Adipose tissue (tissue), 3 donors: ENCODE data around the gene LMTK3. TPM values are rescaled to one million over a fixed set of nuclear protein-coding genes. Genes with fewer than 3 reads are reported as not detected.

Experiments used
- H3K27ac ChIP-seq: one replicate; pipeline ENCODE4 v1.5.1; 2013; ENCODE audit warnings: low read depth, low read length
- WGBS, 3 donors: extraction: QIAGEN DNeasy Blood & Tissue Kit; methylation state at CpG; one replicate each; pipeline ENCODE4 v1.1.7; 2013; 5-methylcytosine and 5-hydroxymethylcytosine counted together
- polyA plus RNA-seq, 3 donors: library from polyadenylated mRNA; stranded (reverse); fragments of 200-250 nt; gene quantifications; one replicate each; pipeline ENCODE4 v1.2.3, GENCODE V29; 2013
- donor health status: healthy with polysubstance abuse.
- donor health status: Bipolar disorder and iron deficiency.
- donor health status: healthy.

The LMTK3 gene
- polyA plus RNA-seq, 3 donors = 0.22 to 1.6 (median 0.22) TPM

DNA sequence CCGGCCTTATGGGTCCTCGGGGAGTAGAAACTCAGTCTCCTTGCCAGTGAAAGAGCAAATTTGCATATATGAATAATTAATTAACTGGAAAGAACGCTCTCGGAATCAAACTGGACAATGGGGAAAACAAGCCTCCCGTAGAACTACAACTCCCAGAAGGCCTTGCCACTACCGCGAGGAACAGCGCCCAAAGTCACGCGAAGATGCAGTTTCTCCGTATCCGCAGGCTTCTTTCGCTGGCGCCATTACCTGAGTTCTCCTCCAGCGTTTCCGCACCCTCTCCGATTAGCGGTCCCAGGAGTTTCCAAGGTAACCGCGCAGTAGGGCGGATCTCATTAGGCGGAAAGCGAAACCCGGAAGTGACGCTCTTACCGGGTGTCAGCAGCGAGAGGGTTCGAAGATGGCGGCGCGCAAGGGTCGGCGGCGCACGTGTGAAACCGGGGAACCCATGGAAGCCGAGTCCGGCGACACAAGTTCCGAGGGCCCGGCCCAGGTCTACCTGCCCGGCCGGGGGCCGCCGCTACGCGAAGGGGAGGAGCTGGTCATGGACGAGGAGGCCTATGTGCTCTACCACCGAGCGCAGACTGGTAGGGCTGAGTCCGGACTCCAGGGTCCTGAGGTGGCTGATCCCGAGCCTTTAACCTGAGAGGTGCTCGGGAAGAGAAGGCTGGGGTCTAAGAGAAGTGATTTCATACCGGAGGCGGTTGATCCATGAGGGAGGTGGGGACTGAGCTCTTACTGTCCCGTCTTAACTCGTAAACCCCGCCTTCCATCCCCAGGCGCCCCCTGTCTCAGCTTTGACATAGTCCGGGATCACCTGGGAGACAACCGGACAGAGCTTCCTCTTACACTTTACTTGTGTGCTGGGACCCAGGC, 65.8 kb downstream of the LMTK3 start, which contains the start of gene GRWD1:
GRWD1 (plus strand) TSS at position 378 of the 876 bp plus-strand sequence; CDS start at position 401, 23 bp downstream.
- peak within 1 kb of the TSS; percentile 76 for H3K27ac ChIP-seq
- 0% methylated on average over 59 to 61 of the region's 61 CpGs for WGBS, 3 donors

DNA sequence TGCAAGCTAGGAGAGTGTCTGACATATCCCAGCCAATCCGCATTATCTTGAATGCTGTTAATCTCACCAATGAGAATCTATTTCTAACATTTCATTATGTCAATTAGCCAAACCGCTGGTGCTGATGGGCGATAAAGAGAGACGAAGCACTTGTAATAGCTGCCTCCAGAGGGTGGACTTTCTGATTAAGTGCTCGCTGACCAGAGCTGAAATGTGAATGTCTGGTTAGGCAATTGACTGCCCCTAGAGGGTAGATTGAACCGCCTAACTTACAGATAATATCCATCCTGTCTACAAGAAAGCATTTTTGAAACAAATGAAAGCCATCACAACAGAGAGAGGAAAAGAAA, 66.4 kb downstream of the LMTK3 start:
- no peak overlapping the region for H3K27ac ChIP-seq
- 2 to 9% (median 8%) methylated on average over 6 of the region's 6 CpGs for WGBS, 3 donors

DNA sequence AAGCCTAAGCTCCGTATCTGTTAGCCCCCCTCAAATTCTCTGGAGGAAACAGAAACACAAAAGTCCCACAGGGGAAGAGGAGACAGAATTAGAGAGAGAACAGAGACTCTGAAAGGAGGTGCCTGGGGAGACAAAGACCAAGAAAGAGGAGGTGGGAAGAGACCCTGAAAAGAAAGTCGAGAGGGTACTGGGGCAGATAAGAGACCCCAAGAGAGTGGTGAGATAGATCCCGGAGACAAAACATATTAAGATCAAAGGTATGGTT, 66.8 kb downstream of the LMTK3 start:
- WGBS, 3 donors = 28 to 33% (median 30%) methylated on average over 3 of the region's 3 CpGs
- H3K27ac ChIP-seq = no peak overlapping the region

DNA sequence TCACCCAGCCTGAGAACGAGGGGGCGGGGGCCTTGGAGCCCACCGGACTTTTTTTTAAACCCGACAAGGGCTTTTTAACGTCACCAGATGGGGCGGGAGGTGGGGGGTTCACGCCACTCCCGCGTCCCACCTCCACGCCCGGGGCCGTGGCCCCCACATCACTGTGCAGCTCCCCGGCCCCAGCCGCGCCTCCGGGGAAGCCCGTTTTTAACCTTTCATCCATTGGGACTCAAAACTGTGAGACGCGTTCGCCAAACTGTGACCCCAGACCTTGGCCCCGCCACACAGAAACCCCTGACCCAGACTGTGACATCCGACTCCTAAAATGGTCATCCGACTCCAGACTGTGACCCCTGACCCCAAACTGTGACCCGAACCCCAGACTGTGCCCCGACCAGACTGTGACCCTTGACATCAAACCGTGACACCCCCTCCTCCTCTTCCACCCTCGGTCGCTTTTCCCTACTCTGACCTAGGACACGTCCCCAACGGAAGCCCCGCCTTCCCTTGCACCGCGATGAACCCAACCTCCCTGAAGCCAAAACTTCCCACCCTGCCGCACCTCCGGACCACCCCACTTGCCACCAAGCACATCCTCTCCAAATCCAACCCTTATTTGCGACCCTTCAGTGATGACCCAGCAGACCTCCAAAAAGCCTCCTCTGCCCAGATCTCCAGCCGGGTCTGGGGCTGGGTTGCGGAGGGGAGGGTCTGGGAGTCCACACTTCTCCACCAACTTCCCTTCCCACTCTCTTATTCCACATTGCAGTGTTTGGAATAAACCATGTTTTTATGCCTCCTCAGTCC, 67.3 kb downstream of the LMTK3 start:
- WGBS, 3 donors = 16 to 18% (median 18%) methylated on average over 38 of the region's 38 CpGs
- no peak overlapping the region for H3K27ac ChIP-seq

DNA sequence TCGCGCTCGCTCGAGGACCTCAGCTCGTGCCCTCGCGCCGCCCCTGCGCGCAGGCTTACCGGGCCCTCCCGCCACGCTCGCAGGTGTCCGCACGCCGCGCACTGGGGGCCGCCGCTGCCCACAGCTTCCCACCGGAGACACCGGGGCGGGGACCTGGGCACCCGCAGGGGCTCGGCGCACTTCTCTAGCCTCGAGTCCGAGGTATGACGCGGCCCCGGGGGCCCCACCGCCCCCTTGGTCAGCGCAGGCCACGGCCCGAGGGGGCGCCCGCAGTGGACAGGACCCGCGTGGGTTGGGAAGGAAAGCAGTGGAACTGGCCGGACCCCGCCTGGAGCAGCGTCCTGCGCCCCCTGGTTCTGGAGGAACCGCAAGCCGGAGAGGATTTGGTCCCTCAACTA, 67.9 kb downstream of the LMTK3 start:
- no peak overlapping the region for H3K27ac ChIP-seq
- WGBS, 3 donors = 13 to 24% (median 18%) methylated on average over 41 to 45 of the region's 45 CpGs

DNA sequence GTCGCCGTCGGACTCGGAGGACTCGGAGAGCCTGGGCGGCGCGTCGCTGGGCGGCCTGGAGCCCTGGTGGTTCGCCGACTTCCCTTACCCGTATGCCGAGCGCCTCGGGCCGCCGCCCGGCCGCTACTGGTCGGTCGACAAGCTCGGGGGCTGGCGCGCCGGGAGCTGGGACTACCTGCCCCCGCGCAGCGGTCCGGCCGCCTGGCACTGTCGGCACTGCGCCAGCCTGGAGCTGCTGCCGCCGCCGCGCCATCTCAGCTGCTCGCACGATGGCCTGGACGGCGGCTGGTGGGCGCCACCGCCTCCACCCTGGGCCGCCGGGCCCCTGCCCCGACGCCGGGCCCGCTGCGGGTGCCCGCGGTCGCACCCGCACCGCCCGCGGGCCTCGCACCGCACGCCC, 68.4 kb downstream of the LMTK3 start:
- 6 to 12% (median 8%) methylated on average over 34 to 60 of the region's 60 CpGs for WGBS, 3 donors
- no peak overlapping the region for H3K27ac ChIP-seq

DNA sequence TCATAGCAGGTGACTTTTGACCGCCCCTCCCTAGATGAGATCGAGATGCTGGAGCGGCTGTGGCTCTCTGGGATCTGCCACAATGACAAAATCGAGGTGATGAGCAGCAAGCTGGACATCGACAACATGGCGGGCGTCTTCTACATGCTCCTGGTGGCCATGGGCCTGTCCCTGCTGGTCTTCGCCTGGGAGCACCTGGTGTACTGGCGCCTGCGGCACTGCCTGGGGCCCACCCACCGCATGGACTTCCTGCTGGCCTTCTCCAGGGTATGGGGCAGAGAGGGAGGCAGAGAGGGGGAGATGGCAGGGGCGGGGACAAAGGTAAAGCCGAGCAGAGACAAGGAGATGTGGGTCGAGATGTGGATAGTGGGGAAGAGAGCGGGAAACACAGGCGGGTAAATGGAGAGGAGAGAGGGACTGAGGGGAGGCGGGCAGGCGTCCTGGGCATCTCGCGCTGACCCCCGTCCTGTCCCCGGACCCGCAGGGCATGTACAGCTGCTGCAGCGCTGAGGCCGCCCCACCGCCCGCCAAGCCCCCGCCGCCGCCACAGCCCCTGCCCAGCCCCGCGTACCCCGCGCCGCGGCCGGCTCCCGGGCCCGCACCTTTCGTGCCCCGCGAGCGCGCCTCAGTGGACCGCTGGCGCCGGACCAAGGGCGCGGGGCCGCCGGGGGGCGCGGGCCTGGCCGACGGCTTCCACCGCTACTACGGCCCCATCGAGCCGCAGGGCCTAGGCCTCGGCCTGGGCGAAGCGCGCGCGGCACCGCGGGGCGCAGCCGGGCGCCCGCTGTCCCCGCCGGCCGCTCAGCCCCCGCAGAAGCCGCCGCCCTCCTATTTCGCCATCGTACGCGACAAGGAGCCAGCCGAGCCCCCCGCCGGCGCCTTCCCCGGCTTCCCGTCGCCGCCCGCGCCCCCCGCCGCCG, 69.3 kb downstream of the LMTK3 start:
- WGBS, 3 donors = 34 to 47% (median 45%) methylated on average over 54 to 94 of the region's 94 CpGs
- no peak overlapping the region for H3K27ac ChIP-seq

DNA sequence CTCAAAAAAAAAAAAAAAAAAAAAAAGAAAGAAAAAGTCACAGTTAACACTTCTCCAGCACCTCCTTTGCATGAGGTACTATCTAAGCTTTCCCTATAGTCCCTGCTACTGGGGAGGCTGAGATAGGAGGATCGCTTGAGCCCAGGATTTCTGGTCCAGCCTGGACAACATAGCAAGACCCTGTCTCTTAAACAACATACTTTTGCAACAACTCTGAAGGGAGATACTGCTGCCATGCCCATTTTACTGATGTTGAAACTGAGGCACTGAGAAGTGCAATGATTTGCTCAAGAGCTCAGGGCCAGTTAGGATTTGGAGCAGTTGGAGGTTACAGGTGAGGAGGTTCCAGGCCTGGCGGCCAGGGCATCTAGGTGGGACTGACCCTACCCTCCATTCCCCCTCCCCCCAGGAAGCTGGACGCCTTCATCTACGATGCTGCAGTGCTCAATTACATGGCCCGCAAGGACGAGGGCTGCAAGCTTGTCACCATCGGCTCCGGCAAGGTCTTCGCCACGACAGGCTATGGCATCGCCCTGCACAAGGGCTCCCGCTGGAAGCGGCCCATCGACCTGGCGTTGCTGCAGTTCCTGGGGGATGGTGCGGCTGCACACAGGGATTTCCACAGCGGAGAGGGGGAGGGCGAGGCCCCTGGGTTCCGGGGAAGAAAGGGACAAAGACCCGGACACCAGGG, 70.1 kb downstream of the LMTK3 start:
- 94 to 96% (median 94%) methylated on average over 20 of the region's 20 CpGs for WGBS, 3 donors
- H3K27ac ChIP-seq = no peak overlapping the region

DNA sequence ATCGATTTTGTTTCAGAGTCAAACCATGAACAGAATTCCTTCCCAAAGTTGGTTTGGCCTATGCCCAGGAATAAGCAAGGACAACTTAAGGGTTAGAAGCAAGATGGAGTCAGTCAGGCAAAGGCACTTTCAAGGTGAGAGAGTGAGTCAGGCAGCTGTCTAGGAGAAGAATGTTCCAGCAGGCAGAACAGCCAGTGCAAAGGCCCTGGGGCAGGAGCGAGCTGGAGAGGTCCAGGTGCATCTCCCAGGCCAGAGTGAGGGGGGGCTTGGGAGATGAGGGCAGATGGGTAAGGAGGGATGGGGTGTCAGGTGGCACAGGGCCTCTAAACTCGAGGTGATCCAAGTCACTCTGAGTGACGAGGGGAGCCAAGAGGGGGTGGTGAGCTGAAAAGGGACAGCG, 75.0 kb downstream of the LMTK3 start:
- H3K27ac ChIP-seq = no peak overlapping the region
- WGBS, 3 donors = 88 to 91% (median 90%) methylated on average over 5 of the region's 5 CpGs

Other genes with a start within 250 kb of the LMTK3 start
- 1 to 10 TPM in 1 of 3 donors, under 1 TPM in 1, not detected in 1; 0.07 to 1.9 TPM for gene ZNF114, start 241.8 kb downstream of the LMTK3 start, polyA plus RNA-seq
- 100 to 1,000 TPM in 1 of 3 donors, 10 to 100 TPM in 1, 1 to 10 TPM in 1; 8.6 to 115 (median 89.1) TPM for gene EMP3, start 186.3 kb downstream of the LMTK3 start, polyA plus RNA-seq
- 10 to 100 TPM in 1 of 3 donors, 1 to 10 TPM in 2; 3.8 to 12.8 (median 7.4) TPM for gene TMEM143, start 147.9 kb downstream of the LMTK3 start, polyA plus RNA-seq
- gene SYNGR4, start 147.5 kb downstream of the LMTK3 start, polyA plus RNA-seq = under 1 TPM in 1 of 3 donors, not detected in 2; 0.94 TPM
- gene KDELR1, start 120.3 kb downstream of the LMTK3 start, polyA plus RNA-seq = 10 to 100 TPM; 86.8 to 98.2 (median 95.7) TPM
- under 1 TPM; 0.07 to 0.34 (median 0.15) TPM for gene GRIN2D, start 118.2 kb downstream of the LMTK3 start, polyA plus RNA-seq
- gene GRWD1, start 65.9 kb downstream of the LMTK3 start, polyA plus RNA-seq = 10 to 100 TPM in 2 of 3 donors, 1 to 10 TPM in 1; 7.5 to 29.5 (median 12.7) TPM
- under 1 TPM; 0.11 to 0.58 (median 0.17) TPM for gene KCNJ14, start 56.3 kb downstream of the LMTK3 start, polyA plus RNA-seq
- 10 to 100 TPM; 36.5 to 50.2 (median 40.7) TPM for gene CYTH2, start 42.5 kb downstream of the LMTK3 start, polyA plus RNA-seq
- under 1 TPM; 0.20 to 0.90 (median 0.45) TPM for gene SULT2B1, start 40.3 kb upstream of the LMTK3 start, polyA plus RNA-seq
- gene SPACA4, start 94.9 kb upstream of the LMTK3 start, polyA plus RNA-seq = not detected
- gene FAM83E, start 103.2 kb upstream of the LMTK3 start, polyA plus RNA-seq = 1 to 10 TPM in 2 of 3 donors, under 1 TPM in 1; 0.56 to 4.2 (median 1.3) TPM
- gene RPL18, start 107.3 kb upstream of the LMTK3 start, polyA plus RNA-seq = 1,000 to 10,000 TPM; 2,059 to 2,549 (median 2,360) TPM
- 10 to 100 TPM in 2 of 3 donors, 1 to 10 TPM in 1; 8.4 to 17.8 (median 17.7) TPM for gene SPHK2, start 107.7 kb upstream of the LMTK3 start, polyA plus RNA-seq
- gene DBP, start 125.5 kb upstream of the LMTK3 start, polyA plus RNA-seq = 10 to 100 TPM in 1 of 3 donors, 1 to 10 TPM in 2; 2.9 to 10.9 (median 8.1) TPM
- 10 to 100 TPM in 1 of 3 donors, 1 to 10 TPM in 2; 2.6 to 21.3 (median 2.7) TPM for gene CA11, start 134.4 kb upstream of the LMTK3 start, polyA plus RNA-seq
- under 1 TPM in 2 of 3 donors, not detected in 1; 0.23 to 0.27 TPM for gene NTN5, start 161.2 kb upstream of the LMTK3 start, polyA plus RNA-seq
- gene FUT2, start 184.1 kb upstream of the LMTK3 start, polyA plus RNA-seq = 1 to 10 TPM; 1.5 to 7.1 (median 3.2) TPM
- gene MAMSTR, start 207.9 kb upstream of the LMTK3 start, polyA plus RNA-seq = 1 to 10 TPM in 2 of 3 donors, under 1 TPM in 1; 0.86 to 2.2 (median 1.3) TPM
- 10 to 100 TPM in 2 of 3 donors, 1 to 10 TPM in 1; 8.9 to 58.3 (median 34.8) TPM for gene RASIP1, start 228.8 kb upstream of the LMTK3 start, polyA plus RNA-seq
- 1 to 10 TPM in 1 of 3 donors, under 1 TPM in 2; 0.66 to 1.6 (median 0.68) TPM for gene IZUMO1, start 235.1 kb upstream of the LMTK3 start, polyA plus RNA-seq
- 1 to 10 TPM; 2.7 to 4.8 (median 3.5) TPM for gene FUT1, start 240.8 kb upstream of the LMTK3 start, polyA plus RNA-seq
- gene FGF21, start 243.7 kb upstream of the LMTK3 start, polyA plus RNA-seq = not detected